Measurements from ENCODE around the gene COL4A1. TPM values are rescaled to one million over a fixed set of nuclear protein-coding genes. Genes with fewer than 3 reads are reported as not detected.

Gene COL4A1
- polyA plus RNA-seq, 2 of the 4 experiments (the other 2 are of a cell fraction): 23.8 to 71.3 TPM

GRCh38 chr13:110220471-110220870 lies 86.5 kb downstream of the COL4A1 start:
- H3K27ac ChIP-seq: no peak overlapping the region
- no peak overlapping the region for H3K4me3 ChIP-seq
- ATAC-seq (no peak), DNase-seq (ENCODE audit: low read depth in 1 of 2, low spot score in 1 of 2) (no peak), FAIRE-seq (no peak)
- H3K9me3 ChIP-seq: no peaks in the 10 kb centered on the region
- no peak overlapping the region for H3K4me2 ChIP-seq
- CTCF ChIA-PET: interaction anchor here (0.6 to 4.3 kb wide), 8 partner anchors 13 to 406 kb away, joined by 3 to 20 read pairs (median 4); no protein-coding TSS in a partner anchor
- POLR2A ChIA-PET: no interaction called here
- TF ChIP-seq POLR2A (IDR thresholded peaks at IDR 0.05; ENCODE audit: low read length) (no peak), RNF2 (IDR thresholded peaks at IDR 0.05; ENCODE audit: borderline replicate concordance, low read depth) (no peak), JUNB (IDR thresholded peaks at IDR 0.05) (no peak), TP53 (CRISPR knock-in tag; IDR thresholded peaks at IDR 0.05) (no peak), NPAS2 (CRISPR knock-in tag; IDR thresholded peaks at IDR 0.05; ENCODE audit: borderline replicate concordance) (no peak), GATA3 (IDR thresholded peaks at IDR 0.05; ENCODE audit: borderline replicate concordance) (no peak), KDM1A (IDR thresholded peaks at IDR 0.05; ENCODE audit: low read depth) (no peak), MAFK (IDR thresholded peaks at IDR 0.05; ENCODE audit: partially characterized antibody) (no peak), PBX3 (IDR thresholded peaks at IDR 0.05) (no peak), USF2 (IDR thresholded peaks at IDR 0.05) (no peak), RAD21 (conservative IDR thresholded peaks at IDR 0.05 in 1 of 2, IDR thresholded peaks at IDR 0.05 in 1 of 2) (no peak), MAX (IDR thresholded peaks at IDR 0.05) (no peak), NR3C1 (IDR thresholded peaks at IDR 0.05) (no peak), POLR2AphosphoS2 (conservative IDR thresholded peaks at IDR 0.05; ENCODE audit: low read length) (no peak), BHLHE40 (IDR thresholded peaks at IDR 0.05; ENCODE audit: low read depth, low read length) (no peak), EP300 (IDR thresholded peaks at IDR 0.05) (no peak), REST (IDR thresholded peaks at IDR 0.05) (no peak)
- 86% methylated on average over 6 of the region's 7 CpGs for WGBS (ENCODE audit: missing lambda C conversion rate)
- H3K4me1 ChIP-seq: peaks cover 3% of the 10 kb centered on the region; the same call in 1 of the 3 replicates

- no peak overlapping the region for H3K4me2 ChIP-seq
- 91% methylated on average over 14 of the region's 21 CpGs for WGBS (ENCODE audit: missing lambda C conversion rate)
- CTCF ChIA-PET: no interaction called here
Measured at GRCh38 chr13:110218581-110219201, 88.3 kb downstream of the COL4A1 start.

More at GRCh38 chr13:110218581-110219201, 88.3 kb downstream of the COL4A1 start:
- peaks cover 3% of the 10 kb centered on the region; the same call in 1 of the 3 replicates for H3K4me1 ChIP-seq
- no peak overlapping the region for H3K27ac ChIP-seq
- no peak for FAIRE-seq
- H3K9me3 ChIP-seq: no peaks in the 10 kb centered on the region
- POLR2A ChIA-PET: no interaction called here
- H3K4me3 ChIP-seq: no peak overlapping the region
- ATAC-seq: no peak
- no peak for DNase-seq (ENCODE audit: low read depth in 1 of 2, low spot score in 1 of 2)
- no peak for TF ChIP-seq FOSB (CRISPR knock-in tag; IDR thresholded peaks at IDR 0.05)
- no peak for TF ChIP-seq ESRRA (IDR thresholded peaks at IDR 0.05; ENCODE audit: borderline replicate concordance, low read length)
- no peak for TF ChIP-seq POLR2AphosphoS2 (conservative IDR thresholded peaks at IDR 0.05; ENCODE audit: low read length)
- no peak for TF ChIP-seq HDAC2 (IDR thresholded peaks at IDR 0.05)
- no peak for TF ChIP-seq KDM5A (IDR thresholded peaks at IDR 0.05)
- TF ChIP-seq HEYL (CRISPR knock-in tag; IDR thresholded peaks at IDR 0.05): no peak
- TF ChIP-seq NFE2L2 (conservative IDR thresholded peaks at IDR 0.05; ENCODE audit: low read length): no peak
- no peak for TF ChIP-seq EP300 (IDR thresholded peaks at IDR 0.05)
- TF ChIP-seq MYC (IDR thresholded peaks at IDR 0.05; ENCODE audit: borderline replicate concordance, low read length): no peak
- no peak for TF ChIP-seq POLR2A (IDR thresholded peaks at IDR 0.05; ENCODE audit: low read length)
- no peak for TF ChIP-seq SMC3 (IDR thresholded peaks at IDR 0.05)
- TF ChIP-seq ATOH8 (CRISPR knock-in tag; IDR thresholded peaks at IDR 0.05; ENCODE audit: low read depth): no peak
- TF ChIP-seq ZSCAN20 (CRISPR knock-in tag; IDR thresholded peaks at IDR 0.05): no peak
- no peak for TF ChIP-seq HMGXB4 (CRISPR knock-in tag; IDR thresholded peaks at IDR 0.05; ENCODE audit: borderline replicate concordance)
- TF ChIP-seq KDM1A (IDR thresholded peaks at IDR 0.05; ENCODE audit: low read depth): no peak

Data from A549 (cell line).